GM06990 (cell line): ENCODE measurements around the gene KPNA4.
A peak's percentile ranks its signal among the peaks of the same experiment; 100 is the strongest.

Source experiments
- DNase-seq: peaks from one replicate; pipeline ENCODE4 v3.0.0-alpha.2; 2011; ENCODE audit not compliant: insufficient read length; ENCODE audit errors: extremely low read depth
- H3K27me3 ChIP-seq: replicated peaks from 2 replicates; pipeline ENCODE4 v1.6.0; 2011; ENCODE audit warnings: low read length; ENCODE audit not compliant: control insufficient read depth, insufficient read depth
- H3K36me3 ChIP-seq: 2 replicates; pipeline ENCODE4 v1.5.1; 2011; ENCODE audit warnings: low read length; ENCODE audit not compliant: control insufficient read depth, insufficient read depth
- H3K4me3 ChIP-seq: replicated peaks from 2 replicates; pipeline ENCODE4 v1.5.1; 2011; ENCODE audit warnings: low read depth, mild to moderate bottlenecking, control low read depth, low read length
- TF ChIP-seq, protein P1 (sequence below): IDR thresholded peaks from 2 replicates; pipeline ENCODE4 v1.5.1; 2011; ENCODE audit warnings: low read length, control low read depth, mild to moderate bottlenecking, inconsistent platforms; ENCODE audit not compliant: insufficient read depth, poor library complexity, severe bottlenecking

KPNA4 gene, protein sequence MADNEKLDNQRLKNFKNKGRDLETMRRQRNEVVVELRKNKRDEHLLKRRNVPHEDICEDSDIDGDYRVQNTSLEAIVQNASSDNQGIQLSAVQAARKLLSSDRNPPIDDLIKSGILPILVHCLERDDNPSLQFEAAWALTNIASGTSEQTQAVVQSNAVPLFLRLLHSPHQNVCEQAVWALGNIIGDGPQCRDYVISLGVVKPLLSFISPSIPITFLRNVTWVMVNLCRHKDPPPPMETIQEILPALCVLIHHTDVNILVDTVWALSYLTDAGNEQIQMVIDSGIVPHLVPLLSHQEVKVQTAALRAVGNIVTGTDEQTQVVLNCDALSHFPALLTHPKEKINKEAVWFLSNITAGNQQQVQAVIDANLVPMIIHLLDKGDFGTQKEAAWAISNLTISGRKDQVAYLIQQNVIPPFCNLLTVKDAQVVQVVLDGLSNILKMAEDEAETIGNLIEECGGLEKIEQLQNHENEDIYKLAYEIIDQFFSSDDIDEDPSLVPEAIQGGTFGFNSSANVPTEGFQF

DNA sequence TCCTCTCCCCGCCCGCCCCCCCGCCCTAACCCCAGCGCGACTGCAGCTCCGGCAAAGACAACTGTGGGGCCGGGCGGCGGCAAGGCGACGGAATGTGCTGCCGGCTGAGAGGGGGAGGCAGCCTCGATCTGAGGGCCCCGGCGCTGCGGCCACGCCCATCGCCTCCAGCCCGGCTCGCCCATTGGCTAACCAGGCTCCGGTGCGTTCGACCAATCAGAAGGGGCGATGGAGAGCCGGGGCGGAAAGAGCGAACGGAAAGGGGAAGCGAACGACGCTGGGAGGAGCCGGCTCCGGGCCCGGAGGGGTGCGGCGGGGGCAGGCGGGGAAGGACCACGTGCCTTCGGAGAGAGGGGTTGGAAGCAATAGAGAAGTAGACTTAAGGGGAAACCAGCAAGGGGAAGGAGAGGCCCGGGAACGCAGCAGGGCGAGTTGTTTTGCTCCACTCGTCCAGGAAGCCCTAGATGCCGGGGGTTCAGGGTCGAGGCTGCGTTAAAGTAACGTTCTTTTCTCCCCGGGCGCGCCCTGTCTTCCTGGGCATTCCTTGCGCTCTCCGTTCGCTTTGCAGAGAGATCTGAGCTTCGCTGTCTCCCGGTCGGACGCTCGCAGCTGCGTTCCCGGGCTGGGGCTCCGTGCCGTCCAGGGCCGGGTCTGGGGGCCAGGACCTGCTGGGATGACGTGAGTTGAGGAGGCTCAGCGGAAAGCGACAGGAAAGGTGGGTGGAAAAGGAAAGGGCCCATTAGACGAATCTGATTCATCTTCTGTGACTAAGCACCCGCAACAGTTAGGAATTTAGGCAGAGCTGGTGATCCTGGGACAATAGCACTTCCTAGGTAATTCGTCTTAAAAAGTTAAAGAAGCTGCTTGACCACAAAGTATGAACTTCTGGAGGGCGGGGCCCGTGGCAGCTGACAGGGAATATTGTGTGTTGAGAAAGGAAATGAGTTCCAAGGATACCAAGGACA is at the start of gene KPNA4:
TSS of gene KPNA4 (minus strand) at position 130 of the 962 bp plus-strand sequence. CDS start 289 bp downstream, outside the sequence.
- DNase-seq = peak; percentile 99
- H3K27me3 ChIP-seq = no peaks in the 10 kb centered on the region
- TF ChIP-seq, protein P1, sequence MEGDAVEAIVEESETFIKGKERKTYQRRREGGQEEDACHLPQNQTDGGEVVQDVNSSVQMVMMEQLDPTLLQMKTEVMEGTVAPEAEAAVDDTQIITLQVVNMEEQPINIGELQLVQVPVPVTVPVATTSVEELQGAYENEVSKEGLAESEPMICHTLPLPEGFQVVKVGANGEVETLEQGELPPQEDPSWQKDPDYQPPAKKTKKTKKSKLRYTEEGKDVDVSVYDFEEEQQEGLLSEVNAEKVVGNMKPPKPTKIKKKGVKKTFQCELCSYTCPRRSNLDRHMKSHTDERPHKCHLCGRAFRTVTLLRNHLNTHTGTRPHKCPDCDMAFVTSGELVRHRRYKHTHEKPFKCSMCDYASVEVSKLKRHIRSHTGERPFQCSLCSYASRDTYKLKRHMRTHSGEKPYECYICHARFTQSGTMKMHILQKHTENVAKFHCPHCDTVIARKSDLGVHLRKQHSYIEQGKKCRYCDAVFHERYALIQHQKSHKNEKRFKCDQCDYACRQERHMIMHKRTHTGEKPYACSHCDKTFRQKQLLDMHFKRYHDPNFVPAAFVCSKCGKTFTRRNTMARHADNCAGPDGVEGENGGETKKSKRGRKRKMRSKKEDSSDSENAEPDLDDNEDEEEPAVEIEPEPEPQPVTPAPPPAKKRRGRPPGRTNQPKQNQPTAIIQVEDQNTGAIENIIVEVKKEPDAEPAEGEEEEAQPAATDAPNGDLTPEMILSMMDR = no peak
- peak within 1 kb of the TSS; percentile 89 for H3K4me3 ChIP-seq
- H3K36me3 ChIP-seq = no peaks in the 10 kb centered on the region

DNA sequence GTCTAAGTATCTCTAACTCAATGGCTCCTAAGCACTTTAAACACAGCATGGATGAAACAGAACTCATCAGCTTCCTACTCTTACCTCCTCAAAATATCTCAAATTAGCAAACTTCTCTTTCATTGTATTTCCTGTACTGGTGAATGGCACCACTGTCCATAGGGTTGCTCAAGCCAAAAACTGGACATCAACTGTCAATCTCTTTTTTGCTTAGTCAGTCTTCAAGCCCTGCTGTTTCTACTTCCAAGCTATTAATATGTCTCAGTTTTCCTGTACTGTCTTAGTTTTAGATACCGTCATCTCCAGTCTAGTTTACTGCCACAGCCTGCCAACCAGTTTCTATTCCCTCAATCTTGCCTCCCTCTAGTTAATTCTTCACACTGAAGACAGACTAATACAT is 48.3 kb upstream of the KPNA4 start:
- Histone ChIP-seq H3K36me3 (no peaks in the 10 kb centered on the region), H3K27me3 (no peaks in the 10 kb centered on the region), H3K4me3 (no peak overlapping the region)
- DNase-seq = no peak
- TF ChIP-seq, protein P1 = no peak

DNA sequence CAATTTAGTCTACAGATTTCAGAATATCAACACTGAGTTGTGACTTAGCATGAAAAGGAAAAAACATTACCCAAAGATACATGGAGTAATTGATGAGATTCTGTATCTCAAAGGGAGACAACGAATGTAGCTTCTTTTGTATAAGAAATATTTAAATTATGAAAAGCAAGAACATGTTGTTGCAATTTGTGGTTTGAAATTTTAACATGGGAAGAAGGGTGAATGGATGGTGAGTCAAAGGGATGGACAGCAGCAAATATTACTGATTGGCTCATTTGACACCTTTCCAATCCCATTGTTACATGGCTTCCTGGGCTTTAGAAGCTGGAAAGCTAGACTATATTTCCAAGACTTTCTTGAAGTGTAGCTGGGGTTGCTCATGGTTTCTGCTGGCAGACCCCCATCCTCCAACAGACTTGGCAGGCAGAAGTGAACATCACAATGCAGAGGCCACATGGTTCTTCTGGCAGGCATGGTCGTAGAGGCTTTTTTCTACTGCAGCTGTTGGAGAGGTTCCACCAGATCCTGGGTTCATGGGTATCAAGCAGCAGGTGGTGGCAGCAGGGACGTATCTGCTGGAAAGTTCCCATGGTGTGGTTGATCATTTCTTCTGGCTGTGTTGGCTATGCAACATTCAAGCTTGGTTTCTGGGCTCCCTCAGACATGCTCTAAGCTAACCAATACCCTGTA is 47.2 kb upstream of the KPNA4 start:
- H3K36me3 ChIP-seq = no peaks in the 10 kb centered on the region
- no peaks in the 10 kb centered on the region for H3K27me3 ChIP-seq
- TF ChIP-seq, protein P1 = no peak
- no peak overlapping the region for H3K4me3 ChIP-seq
- DNase-seq = no peak

DNA sequence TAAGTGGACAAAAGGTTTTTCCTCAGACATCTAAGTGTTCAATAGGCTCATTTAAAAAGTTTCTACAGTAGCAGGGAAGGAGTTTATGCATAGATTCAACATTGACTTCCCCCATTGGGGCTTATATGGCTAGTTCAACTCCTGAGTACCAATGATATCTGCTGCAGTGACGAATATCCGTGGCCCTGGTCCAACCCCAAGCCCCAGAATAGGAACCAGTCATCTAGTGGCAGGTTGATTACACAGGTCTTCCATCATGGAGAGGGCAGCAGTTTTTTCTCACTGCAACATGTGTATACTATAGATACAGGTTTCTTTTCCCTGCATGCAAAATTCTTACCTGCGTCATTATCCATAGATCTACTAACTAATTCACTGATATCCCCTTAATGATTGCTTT is 45.8 kb upstream of the KPNA4 start:
- DNase-seq = no peak
- Histone ChIP-seq H3K36me3 (no peaks in the 10 kb centered on the region), H3K4me3 (no peak overlapping the region), H3K27me3 (no peaks in the 10 kb centered on the region)
- TF ChIP-seq, protein P1 = no peak

DNA sequence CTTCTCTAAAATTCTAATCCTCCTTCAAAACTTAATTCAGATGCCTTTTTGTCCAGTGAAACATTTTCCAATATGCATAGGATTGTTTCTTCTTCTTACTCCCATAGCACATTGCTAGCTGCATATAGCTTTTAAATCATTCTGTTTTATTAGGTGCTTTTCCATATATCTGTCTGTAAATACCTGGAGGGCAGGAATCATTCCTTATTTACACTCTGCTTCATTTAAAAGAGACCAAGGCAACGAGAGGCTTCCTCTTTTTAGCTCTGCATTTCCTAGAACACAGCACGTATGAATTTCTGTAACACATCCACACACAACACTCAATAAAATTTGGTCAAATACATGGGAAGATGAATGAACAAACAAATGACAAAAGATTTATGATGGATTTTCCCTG is 43.5 kb upstream of the KPNA4 start:
- H3K36me3 ChIP-seq = no peaks in the 10 kb centered on the region
- H3K4me3 ChIP-seq = no peak overlapping the region
- H3K27me3 ChIP-seq = no peaks in the 10 kb centered on the region
- TF ChIP-seq, protein P1 = no peak
- DNase-seq = no peak
